ENCODE measurements around the gene KSR2. TPM values are rescaled to one million over a fixed set of nuclear protein-coding genes. Genes with fewer than 3 reads are reported as not detected.

The KSR2 gene
- total and polyA plus RNA-seq, 10 of the 15 experiments (the other 5 are each of a cell fraction or from before 2014, with no cell fraction given): under 0.01 to 1.5 (median 0.01) TPM; not detected in 3

DNA sequence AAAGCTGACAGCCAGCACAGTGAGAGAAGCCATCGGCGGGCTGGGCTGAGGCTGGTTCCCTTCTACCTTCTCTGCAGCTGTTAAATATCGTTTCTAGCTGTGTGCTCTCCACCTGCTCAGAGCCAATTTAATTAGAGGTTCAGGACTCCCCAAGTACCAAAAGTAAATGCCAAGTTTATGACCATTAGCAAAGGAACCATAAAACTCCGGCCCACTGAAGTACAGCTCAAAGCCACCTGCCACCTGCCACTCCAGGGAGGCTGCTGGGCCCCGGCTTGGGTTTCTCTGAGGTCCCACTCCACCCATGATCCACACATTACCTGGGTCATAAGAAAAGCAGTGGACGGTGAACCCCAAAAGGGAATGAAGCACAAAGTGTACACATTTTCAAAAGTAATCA lies 272.8 kb downstream of the KSR2 start (continued):
- TF ChIP-seq ZNF687 (IDR thresholded peaks at IDR 0.05) (no peak), CEBPB (IDR thresholded peaks at IDR 0.05; ENCODE audit: borderline replicate concordance in 1 of 2, low read depth in 2 of 2, low read length in 2 of 2) (no peak), BMI1 (IDR thresholded peaks at IDR 0.05; ENCODE audit: borderline replicate concordance) (no peak), CEBPZ (IDR thresholded peaks at IDR 0.05; ENCODE audit: low read depth, low read length) (no peak), KAT2A (conservative IDR thresholded peaks at IDR 0.05; ENCODE audit: control insufficient read depth, low read depth, low read length) (no peak), NFIC (IDR thresholded peaks at IDR 0.05; ENCODE audit: low read depth, low read length) (no peak), IRF4 (IDR thresholded peaks at IDR 0.05; ENCODE audit: low read depth, low read length) (no peak)
- TF ChIP-seq, protein P1, sequence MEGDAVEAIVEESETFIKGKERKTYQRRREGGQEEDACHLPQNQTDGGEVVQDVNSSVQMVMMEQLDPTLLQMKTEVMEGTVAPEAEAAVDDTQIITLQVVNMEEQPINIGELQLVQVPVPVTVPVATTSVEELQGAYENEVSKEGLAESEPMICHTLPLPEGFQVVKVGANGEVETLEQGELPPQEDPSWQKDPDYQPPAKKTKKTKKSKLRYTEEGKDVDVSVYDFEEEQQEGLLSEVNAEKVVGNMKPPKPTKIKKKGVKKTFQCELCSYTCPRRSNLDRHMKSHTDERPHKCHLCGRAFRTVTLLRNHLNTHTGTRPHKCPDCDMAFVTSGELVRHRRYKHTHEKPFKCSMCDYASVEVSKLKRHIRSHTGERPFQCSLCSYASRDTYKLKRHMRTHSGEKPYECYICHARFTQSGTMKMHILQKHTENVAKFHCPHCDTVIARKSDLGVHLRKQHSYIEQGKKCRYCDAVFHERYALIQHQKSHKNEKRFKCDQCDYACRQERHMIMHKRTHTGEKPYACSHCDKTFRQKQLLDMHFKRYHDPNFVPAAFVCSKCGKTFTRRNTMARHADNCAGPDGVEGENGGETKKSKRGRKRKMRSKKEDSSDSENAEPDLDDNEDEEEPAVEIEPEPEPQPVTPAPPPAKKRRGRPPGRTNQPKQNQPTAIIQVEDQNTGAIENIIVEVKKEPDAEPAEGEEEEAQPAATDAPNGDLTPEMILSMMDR (IDR thresholded peaks at IDR 0.05 in 2 of 3, conservative IDR thresholded peaks at IDR 0.05 in 1 of 3; ENCODE audit: control insufficient read depth in 2 of 3, extremely low read depth in 1 of 3, insufficient read depth in 1 of 3, low read depth in 3 of 3, low read length in 3 of 3): no peak

Data from GM12878 (cell line).